Stimulated activated CD8-positive, alpha-beta memory T cell treated with anti-CD3 and anti-CD28 coated beads, Interleukin-7, amount 100 ng/mL, for 48 hours (primary cell): ENCODE data around the gene CCDC106.

Experiments used
- DNase-seq, 2 donors: peaks; one replicate each; pipeline ENCODE4 v3.0.0-alpha.2; 2020; ENCODE audit warnings: low read depth in 1 of 2; ENCODE audit errors: extremely low read depth in 1 of 2

Gene CCDC106

DNA sequence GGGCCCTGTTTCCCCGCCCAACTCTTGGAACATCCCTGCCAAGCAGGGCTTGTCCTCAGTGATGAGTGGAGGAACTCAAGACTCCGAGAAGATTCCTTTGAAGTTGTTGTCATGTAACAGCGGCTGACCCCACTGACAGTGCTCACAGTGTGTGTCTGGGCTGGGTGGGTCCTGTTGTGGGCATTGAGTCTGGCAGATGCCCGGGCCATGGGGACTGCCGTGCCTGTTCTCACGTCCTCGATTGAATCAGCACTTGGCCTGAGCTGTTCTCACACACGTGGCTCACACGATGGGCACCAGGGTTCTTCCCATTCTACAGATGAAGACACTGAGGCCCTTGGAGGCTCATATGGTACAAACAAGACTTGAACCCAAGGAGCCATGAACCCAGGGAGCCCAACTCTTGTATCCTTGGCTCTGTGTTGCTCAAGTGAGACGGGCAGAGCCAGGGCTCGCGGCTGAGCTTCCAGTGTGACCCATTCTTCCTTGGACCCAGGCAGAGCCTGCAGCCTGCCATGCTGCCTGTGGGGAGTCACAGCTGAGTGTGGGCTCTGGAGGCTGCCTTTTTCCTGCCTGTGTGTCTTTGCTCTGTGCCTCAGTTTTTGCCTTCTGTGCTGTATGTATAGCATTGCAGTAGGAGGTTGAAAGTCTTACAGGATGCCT is 18.5 kb downstream of the CCDC106 start:
- DNase-seq, result no peak

DNA sequence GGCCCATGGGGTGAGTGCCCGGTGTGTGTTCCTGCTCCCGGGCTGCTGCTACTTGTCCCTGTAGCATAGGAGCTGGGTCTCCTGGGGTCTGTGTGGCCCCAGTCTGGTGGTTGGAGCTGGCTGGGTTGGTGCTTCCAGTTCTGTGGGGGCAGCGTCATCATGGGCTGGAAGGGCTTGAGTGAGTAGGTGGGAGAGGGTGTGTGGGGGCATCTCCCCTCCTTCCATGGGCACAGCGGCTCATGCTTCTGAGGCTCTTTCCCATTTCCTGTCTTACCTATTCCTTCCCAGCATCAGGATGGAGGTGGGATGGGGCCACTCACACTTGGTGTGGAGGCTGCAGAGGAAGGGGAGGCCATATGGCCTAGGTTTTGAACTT is 19.0 kb downstream of the CCDC106 start:
- DNase-seq, result no peak

DNA sequence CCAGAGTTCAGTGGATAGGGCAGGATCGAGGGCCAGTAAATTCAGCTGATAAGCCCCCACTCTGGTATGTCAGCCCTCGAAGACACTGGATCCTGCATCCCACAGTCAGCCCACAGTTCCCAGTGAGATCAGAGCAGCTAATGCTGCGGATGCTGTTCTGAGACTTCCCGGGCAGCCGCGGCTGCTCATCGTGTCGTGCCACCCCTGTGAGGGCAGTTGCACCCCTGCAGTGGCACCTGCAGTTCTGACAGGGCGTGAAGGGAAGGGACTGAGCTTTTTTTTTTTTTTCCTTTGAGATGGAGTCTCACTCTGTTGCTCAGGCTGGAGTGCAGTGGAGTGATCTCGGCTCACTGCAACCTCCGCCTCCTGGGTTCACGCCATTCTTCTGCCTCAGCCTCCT is 19.5 kb downstream of the CCDC106 start:
- no peak for DNase-seq

DNA sequence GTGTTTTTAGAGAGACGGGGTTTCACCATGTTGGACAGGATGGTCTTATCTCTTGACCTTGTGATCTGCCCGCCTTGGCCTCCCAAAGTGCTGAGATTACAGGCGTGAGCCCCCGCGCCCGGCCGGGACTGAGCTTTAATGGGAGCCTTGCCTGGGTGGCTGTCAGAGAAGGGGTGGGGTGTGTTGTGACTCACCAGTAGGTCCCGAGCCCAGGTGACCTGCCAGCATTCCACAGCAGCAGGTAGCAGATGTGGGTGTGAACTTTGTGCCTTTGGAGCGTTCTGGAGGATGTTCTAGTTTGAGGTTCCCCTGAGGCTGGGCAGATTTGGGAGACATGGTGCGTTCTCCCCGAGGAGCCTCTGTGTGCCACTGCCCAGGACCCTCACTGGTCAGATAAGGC is 19.9 kb downstream of the CCDC106 start:
- DNase-seq, result no peak

DNA sequence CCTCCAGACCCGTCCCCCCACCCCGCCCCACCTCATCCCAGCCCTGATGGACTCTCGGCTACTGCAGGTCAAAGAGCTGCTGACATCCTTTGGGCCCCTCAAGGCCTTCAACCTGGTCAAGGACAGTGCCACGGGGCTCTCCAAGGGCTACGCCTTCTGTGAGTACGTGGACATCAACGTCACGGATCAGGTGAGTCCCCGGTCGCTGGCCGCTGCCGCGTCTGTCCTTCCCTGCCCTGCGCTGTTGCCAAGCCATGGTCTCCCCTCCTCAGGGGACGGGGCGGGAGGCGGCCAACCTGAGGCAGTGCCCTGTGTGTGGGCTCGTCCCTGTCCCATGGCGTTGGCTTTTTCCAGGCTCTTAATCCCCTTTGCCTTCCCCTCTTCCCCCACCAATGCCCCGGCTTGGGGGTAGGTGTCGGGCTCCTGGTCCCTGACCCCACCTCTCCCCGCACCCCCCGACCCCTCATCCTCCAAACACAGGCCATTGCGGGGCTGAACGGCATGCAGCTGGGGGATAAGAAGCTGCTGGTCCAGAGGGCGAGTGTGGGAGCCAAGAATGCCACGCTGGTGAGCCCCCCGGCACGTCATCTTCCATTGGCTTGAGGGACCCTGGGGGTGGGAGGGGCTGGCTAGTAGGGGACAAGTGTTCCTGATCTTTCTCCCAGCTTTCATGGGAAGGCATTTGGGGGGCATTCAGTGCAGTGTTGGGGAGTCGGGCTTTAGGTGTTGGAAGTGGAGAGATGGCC is 20.8 kb downstream of the CCDC106 start:
- DNase-seq, result no peak

DNA sequence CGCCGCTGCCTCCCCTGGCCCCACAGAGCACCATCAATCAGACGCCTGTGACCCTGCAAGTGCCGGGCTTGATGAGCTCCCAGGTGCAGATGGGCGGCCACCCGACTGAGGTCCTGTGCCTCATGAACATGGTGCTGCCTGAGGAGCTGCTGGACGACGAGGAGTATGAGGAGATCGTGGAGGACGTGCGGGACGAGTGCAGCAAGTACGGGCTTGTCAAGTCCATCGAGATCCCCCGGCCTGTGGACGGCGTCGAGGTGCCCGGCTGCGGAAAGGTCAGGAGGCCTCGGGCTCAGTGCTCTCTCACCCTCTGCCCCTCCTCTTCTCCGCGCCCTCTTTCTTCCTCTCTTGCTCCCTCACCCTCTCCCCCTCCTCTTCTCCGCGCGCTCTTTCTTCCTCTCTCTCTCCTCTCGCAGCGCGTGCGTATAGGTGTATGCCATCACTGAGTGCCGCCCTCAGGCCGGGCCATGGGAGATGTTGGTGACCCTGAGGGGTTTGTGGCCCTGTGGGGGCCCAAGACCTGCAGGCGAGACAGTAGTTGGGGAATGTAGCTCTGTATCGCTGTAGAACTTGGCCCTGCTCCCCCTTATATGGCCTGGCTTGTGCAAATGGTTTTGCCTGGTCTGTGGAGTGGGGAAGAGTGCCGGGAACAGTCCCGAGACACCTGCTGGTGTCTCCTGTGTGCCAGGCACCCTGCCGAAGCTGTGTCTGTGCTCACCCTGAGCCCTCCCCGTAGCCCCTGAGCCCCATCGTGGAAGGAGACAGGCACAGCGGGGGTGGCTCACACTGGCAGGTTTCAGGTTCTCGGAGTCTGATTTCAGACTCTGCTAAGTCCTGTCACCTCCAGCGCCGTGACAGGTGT is 21.6 kb downstream of the CCDC106 start:
- DNase-seq, result no peak

DNA sequence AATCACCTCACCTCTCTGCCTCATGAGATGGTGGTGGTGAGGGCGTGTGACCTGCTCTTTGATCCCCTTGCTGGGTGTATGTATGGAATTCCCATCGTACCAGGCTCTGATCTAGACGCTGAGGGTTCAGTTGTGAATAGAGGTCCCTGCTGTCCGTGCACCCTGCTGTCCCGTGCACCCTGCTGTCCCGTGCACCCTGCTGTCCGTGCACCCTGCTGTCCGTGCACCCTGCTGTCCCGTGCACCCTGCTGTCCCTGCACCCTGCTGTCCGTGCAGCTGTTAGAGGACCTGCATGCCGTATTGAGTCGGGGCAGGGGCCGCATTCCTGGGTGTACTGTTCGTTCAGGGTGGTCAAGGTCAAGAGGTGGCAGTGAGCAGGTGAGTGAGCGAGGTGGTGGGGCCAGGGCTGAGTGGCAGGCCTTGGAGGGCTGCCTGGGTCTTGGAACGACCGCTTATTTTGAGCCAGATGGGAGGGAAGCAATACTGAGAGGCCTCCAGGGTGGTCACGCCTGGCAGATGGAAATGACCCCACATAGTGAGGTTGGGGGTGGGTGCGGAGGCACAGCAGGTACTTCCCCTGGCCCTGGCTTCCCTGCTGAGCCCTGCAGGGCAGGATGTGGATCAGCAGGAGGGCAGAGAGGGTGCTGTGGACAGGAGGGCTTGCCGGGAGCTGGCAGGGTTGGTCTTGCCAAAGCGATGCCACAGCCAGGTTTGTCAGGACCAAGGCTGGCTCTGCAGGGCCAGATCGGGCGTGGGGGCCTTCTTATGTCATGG is 22.5 kb downstream of the CCDC106 start:
- no peak for DNase-seq

DNA sequence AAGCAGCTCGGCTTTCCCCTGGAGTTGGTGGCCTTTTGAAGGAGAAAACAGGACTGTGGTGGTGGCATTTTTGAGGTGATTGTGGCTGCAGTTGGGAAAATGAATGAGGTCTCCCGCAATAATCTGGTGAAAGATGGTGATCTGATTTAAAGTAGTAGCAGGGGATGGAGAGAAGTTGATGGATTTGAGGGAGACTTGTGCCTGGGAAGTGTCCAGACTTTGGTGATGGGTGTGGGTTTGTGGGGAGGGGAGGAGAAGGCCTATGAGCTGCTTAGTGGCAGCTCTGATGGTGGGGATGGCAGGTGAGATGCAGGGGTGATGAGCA is 23.0 kb downstream of the CCDC106 start:
- no peak for DNase-seq

DNA sequence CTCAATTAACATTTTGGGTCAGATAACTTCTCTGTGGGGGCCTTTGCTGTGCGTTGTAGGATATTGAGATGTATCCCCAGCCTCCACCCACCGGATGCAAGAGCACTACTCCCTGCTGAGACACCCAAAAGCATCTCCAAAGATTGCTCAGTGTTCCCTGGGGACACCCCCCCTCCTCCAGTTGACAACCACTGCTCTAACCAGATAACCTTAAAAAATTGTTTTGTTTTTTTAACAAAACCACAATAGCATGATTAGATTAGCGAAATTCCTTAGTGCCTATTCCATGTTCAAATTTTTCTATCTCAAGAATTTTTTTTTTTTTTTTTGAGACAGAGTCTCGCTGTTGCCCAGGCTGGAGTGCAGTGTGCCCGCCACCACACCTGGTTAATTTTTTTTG is 24.4 kb downstream of the CCDC106 start:
- DNase-seq, result no peak

DNA sequence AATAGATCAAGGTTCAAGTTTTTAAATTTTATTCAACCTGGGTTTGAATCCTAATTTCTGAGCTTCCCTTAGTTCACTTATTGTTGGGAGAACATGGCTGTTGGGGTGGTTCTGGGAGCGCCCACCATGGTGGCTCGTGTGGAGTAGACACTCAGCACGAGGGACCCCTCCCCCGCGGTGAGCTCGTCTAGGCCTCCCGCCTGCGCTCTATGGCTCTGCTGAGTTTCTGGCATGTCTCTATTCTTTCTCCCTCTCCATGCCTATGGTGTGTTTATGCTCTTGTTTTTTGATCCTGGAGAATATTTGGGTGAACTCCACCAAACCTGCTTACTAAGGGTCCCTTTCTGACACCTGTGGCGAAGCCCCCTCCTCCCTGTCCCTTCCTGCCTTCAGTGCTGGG is 25.5 kb downstream of the CCDC106 start:
- no peak for DNase-seq

DNA sequence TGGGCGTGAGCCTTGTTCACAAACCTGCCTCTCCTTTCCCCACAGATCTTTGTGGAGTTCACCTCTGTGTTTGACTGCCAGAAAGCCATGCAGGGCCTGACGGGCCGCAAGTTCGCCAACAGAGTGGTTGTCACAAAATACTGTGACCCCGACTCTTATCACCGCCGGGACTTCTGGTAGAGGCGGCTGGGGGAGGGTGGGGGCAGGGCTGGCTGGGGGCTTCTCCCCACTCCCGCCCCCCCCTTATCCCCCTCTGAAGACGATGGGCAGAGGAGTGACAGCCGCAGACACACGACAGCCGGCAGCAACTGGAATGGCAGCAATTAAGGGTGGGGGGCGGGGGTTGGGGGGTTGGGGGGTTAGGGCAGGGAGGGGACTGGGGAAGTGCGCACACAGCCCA is 25.9 kb downstream of the CCDC106 start:
- DNase-seq, result no peak

DNA sequence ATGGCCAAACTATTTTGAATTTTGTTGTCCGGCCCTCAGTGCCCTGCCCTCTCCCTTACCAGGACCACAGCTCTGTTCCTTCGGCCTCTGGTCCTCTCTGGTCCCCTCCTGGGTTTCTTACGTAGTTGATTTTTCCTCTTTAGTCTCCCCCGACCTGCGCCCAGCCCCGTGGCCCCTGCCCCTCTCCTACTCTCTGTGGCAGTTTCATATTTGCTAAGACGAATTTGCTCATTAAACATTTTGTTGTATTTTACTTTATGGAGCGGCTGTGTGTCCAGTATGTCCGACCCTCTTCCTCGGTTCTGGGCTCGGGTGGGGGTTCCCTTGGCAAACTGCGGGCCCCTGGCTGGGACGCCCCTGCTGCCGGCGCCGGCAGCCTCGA is 26.4 kb downstream of the CCDC106 start:
- no peak for DNase-seq

DNA sequence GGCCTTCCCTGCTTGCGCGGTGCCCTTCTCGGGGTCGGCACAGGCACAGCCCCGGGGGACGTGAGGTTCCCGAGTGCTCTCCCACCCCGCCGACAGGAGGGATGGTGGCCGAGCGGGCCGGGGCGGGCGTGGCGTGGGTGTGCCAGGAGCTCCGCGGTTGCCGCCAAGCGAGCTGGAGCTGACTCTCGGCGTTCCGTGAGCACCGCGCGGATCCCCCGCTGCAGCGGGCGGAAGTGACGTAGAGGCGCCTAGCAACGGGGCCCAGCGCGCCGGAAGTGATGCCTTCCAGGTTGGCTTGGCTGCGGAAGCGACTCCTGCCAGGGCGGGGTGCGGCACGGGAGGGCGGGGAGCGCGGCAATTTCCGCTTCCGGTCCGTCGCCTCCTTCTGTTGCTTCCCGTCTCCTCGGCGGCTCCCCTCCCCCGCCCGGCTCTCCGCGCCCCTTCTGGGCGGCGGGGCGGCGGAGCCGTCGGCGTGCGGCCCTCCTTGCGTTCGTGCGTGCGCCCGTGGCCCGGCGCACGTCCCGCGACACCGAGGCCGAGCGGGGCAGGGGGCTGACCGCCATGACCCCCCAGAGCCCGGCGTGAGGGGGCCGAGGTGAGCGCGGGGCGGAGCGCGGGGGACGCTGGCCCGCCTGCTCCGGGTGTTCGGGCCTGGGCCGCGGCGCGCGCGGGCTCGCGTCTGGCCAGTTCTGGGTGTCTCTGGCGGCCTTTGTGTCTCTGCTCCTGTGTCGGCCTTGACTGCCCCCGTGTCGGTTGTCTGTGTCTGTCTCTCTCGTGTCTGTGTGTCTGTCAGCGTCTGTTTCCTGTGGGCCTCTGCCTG is 27.0 kb downstream of the CCDC106 start, which contains the start of gene EPN1:
TSS of gene EPN1 (plus strand) at position 386 of the 820 bp plus-strand sequence. CDS start 3,402 bp downstream, outside the sequence.
- peak; percentile 95 to 99 for DNase-seq

DNA sequence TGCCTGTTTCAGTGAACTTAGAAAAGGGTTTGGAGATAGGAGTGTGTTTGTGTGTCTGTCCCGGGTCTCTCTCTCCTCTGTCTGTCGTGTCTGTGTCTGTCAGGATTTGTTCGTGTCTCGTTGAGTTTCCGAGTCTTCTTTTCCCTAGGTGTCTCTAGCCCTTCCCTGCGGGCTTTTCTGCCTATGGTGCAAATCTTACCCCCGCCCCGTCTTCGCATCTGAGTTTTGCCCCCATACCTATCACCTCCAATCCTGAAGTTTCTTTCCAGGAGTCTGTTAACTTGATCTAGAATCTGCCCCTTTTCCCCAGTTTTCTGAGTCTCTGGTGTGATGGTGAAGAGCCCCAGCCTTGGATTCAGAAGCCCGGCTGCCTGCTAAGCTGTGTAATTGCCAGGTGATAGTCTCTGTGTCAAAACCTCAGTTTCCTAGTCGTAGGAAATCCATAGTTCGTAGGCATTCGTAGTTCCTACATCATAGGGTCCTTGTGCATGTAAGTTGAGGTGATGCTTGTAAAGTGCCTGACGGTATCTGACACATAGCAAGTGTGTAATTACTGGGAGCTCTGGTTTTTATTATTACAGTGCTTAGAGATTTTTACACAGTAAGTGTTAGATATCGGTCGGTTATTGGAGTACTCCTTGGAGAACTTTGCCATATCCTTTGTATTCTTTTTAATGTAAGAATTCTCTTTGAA is 27.8 kb downstream of the CCDC106 start:
- DNase-seq, result no peak

DNA sequence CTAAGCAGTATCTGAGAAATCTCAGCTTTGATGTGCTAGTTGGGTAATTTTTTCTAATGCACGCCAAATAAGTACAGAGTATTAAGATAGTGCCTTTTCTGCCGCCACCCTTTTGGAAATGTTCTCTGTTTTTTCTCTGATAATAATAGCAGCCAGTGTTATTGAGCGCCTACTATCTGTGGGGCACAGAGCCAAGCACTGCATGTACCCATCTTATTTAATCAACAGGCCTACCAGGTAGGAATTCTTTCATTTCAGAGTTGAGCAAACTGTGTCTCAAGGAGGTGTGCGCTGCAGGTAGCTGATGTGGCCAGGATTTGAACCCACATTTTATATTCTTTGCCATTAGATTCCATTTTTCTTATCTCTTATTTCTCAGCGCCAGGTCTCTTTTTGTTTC is 28.4 kb downstream of the CCDC106 start:
- DNase-seq, result no peak

DNA sequence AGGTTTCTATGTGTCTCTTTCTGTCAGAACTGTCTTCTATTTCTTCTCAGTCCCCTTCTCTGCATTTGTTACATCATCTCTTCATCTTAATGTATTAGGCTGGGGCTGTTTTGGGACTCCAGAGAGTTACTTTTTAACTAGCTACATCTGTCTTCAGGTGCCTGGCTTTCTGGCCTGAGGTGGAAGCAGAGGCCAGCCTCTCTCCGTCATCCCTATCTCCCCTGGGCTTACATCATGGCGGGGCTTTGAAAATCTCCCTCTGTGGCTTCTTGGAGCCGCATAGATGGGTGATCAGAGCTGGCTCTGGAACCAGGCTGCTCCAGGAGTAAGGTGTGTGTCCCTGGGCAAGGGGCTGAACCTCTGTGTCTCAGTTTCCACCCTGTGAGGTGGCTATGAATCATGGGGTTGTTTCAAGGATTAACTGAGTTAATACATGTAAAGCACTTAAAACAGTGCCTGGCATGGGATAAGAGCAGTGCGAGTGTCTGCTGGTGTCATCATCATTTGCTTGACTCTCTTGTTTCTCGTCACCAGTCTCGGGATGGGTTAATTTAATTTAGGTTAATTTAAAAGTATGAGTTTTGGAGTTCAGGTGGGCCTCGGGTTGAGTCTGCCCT is 29.0 kb downstream of the CCDC106 start:
- no peak for DNase-seq

DNA sequence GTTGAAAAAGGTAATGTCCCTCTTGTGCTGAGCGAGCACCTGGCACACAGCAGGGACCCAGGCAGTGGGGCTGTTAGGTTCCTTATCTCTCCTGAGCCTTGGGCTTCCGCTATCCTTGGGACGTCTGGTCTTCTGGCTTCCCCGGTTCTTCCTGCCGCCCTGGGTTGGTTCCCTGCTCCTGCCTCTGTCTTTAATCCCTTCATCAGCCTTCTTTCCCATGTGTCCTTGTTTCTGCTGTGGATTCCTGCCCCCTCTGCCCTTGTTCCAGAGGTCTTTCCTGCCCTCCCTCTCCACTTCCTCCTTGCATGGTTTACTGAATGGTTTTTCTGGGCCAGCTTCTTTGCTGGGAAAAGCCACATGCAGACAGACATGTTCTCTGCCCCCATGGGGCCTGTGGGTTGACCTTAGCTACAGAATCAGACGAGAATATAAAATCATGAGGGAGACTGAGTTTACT is 29.6 kb downstream of the CCDC106 start:
- no peak for DNase-seq

DNA sequence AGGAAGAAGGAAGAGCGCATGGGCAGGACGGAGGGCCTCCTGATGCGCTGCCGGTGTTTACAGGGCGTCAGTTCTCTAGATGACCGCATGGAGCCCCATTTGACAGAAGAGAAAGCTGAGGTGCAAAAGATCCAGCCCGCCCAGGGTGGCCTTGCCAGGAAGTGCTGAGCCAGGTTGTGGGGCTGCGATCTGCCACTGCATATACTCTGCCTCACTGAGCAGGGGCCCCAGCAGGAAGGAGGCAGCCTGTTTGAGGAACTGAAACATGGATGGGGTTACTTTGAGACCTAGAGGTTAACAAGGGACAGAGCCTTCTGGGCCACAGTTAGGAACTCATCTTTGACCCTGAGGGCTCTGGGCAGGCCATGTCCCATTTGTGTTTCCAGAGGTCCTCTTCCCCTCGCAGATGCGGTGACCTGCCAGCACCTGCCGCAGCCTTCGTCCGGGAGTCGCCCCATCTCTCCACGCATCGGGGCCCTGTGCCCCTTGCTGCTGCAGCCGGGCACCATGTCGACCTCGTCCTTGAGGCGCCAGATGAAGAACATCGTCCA is 30.2 kb downstream of the CCDC106 start:
- DNase-seq, result no peak
